Esophagus muscularis mucosa (tissue), 4 donors: ENCODE measurements around the gene ADK. TPM values are rescaled to one million over a fixed set of nuclear protein-coding genes. Genes with fewer than 3 reads are reported as not detected.

Experiments
- DNase-seq: peaks from one replicate; pipeline ENCODE4 v3.0.0-alpha.2; 2017; ENCODE audit errors: extremely low spot score
- H3K27ac ChIP-seq, 4 donors: fragments of 200-600 bp; sonication (generic); replicated peaks in 1 of 4; 1 replicate in 3 of 4; 2 replicates in 1 of 4; pipeline ENCODE4 v1.5.1; 2016 to 2019; ENCODE audit warnings: mild to moderate bottlenecking in 1 of 4
- H3K27me3 ChIP-seq, 4 donors: fragments of 200-600 bp; sonication (generic); one replicate each; pipeline versions ENCODE4 v1.5.1 to v1.6.0; 2016 to 2019
- H3K36me3 ChIP-seq, 4 donors: fragments of 200-600 bp; sonication (generic); one replicate each; pipeline ENCODE4 v1.5.1; 2016 to 2019
- H3K4me1 ChIP-seq, 4 donors: fragments of 200-600 bp; sonication (generic); one replicate each; pipeline ENCODE4 v1.5.1; 2016 to 2019
- H3K4me3 ChIP-seq, 4 donors: fragments of 200-600 bp; sonication (generic); 1 replicate in 2 of 4; 2 replicates in 2 of 4; pipeline ENCODE4 v1.5.1; 2016 to 2019; ENCODE audit warnings: mild to moderate bottlenecking in 4 of 4, moderate library complexity in 1 of 4
- H3K9me3 ChIP-seq, 4 donors: fragments of 200-600 bp; sonication (generic); 1 replicate in 3 of 4; 2 replicates in 1 of 4; pipeline ENCODE4 v1.5.1; 2016 to 2019
- CTCF ChIP-seq, 3 experiments: fragments of 200-600 bp in 2 of 3; fragments of 450-650 bp in 1 of 3; sonication (generic) in 2 of 3; IDR thresholded peaks; one replicate each; pipeline ENCODE4 v1.5.1; 2017 to 2019; ENCODE audit warnings: antibody characterized with exemption in 3 of 3, mild to moderate bottlenecking in 2 of 3, moderate library complexity in 1 of 3
- EP300 ChIP-seq: sonication (generic); formaldehyde crosslinking; IDR thresholded peaks from one replicate; pipeline ENCODE4 v1.6.1; 2017; ENCODE audit warnings: antibody characterized with exemption
- POLR2A ChIP-seq: fragments of 450-650 bp; IDR thresholded peaks from one replicate; pipeline ENCODE4 v1.6.1; 2017; ENCODE audit warnings: antibody characterized with exemption, moderate library complexity, mild to moderate bottlenecking, low read depth
- POLR2AphosphoS5 ChIP-seq, 2 donors: sonication (generic); formaldehyde crosslinking; IDR thresholded peaks; one replicate each; pipeline ENCODE4 v1.6.1; 2017; ENCODE audit warnings: antibody characterized with exemption in 2 of 2
- WGBS: methylation state at CpG from one replicate; pipeline ENCODE4 v1.1.5; 2018; 5-methylcytosine and 5-hydroxymethylcytosine counted together
- intact Hi-C: fragments of 100-400 bp; cut with DNase I; formaldehyde crosslinking; loops from one replicate; pipeline ENCODE4 v1.15.1; 2023
- total RNA-seq, 4 donors: library from RNA; depleted of rRNA; stranded (reverse); fragments of >200 nt; gene quantifications; one replicate each; pipeline versions ENCODE4 v1.1.0 to v1.2.1, GENCODE V29; 2016

The ADK gene
- total RNA-seq, 4 donors from 2014 or later = 20.2 to 23.3 (median 21.2) TPM

- WGBS = 88% methylated on average over 1 of the region's 1 CpG
- TF ChIP-seq CTCF (IDR thresholded peaks at IDR 0.05) = no peak
- TF ChIP-seq EP300 = no peak
- TF ChIP-seq POLR2AphosphoS5 (IDR thresholded peaks at IDR 0.05) = no peak
- TF ChIP-seq POLR2A = no peak
- no peak for DNase-seq
- Histone ChIP-seq H3K4me1 (peaks cover 7 to 30% (median 14%) of the 10 kb centered on the region in 4 donors), H3K9me3 (no peaks in the 10 kb centered on the region), H3K36me3 (peaks cover 0 to 5% (median 0%) of the 10 kb centered on the region in 4 donors), H3K27me3 (no peaks in the 10 kb centered on the region), H3K27ac (no peak overlapping the region), H3K4me3 (no peak overlapping the region)
- intact Hi-C loops = no loop called here
Measured at GRCh38 chr10:74502963-74503608, 352.1 kb downstream of the ADK start.

GRCh38 chr10:74507951-74508350 lies 356.9 kb downstream of the ADK start:
- TF ChIP-seq EP300 = no peak
- no peak for TF ChIP-seq POLR2A
- TF ChIP-seq CTCF (IDR thresholded peaks at IDR 0.05) = no peak
- no peak for TF ChIP-seq POLR2AphosphoS5 (IDR thresholded peaks at IDR 0.05)
- no peaks in the 10 kb centered on the region for H3K27me3 ChIP-seq
- no peak for DNase-seq
- H3K9me3 ChIP-seq = peaks cover 0 to 19% (median 11%) of the 10 kb centered on the region in 4 donors
- WGBS = 88% methylated on average over 1 of the region's 1 CpG
- peaks cover 0 to 5% (median 0%) of the 10 kb centered on the region in 4 donors for H3K36me3 ChIP-seq
- intact Hi-C loops = no loop called here
- no peak overlapping the region for H3K4me3 ChIP-seq
- H3K4me1 ChIP-seq = peaks cover 0 to 11% (median 0%) of the 10 kb centered on the region in 4 donors
- no peak overlapping the region for H3K27ac ChIP-seq

GRCh38 chr10:74510594-74510993 lies 359.6 kb downstream of the ADK start:
- no peak for DNase-seq
- intact Hi-C loops = no loop called here
- TF ChIP-seq EP300 = no peak
- no peak for TF ChIP-seq POLR2A
- TF ChIP-seq CTCF (IDR thresholded peaks at IDR 0.05) = no peak
- no peak for TF ChIP-seq POLR2AphosphoS5 (IDR thresholded peaks at IDR 0.05)
- Histone ChIP-seq H3K4me1 (no peaks in the 10 kb centered on the region), H3K4me3 (no peak overlapping the region), H3K27me3 (no peaks in the 10 kb centered on the region), H3K27ac (no peak overlapping the region), H3K36me3 (peaks cover 0 to 4% (median 0%) of the 10 kb centered on the region in 4 donors), H3K9me3 (peaks cover 0 to 40% (median 25%) of the 10 kb centered on the region in 4 donors)
- 98% methylated on average over 3 of the region's 3 CpGs for WGBS

- Histone ChIP-seq H3K4me1 (no peaks in the 10 kb centered on the region), H3K36me3 (no peaks in the 10 kb centered on the region), H3K27me3 (no peaks in the 10 kb centered on the region), H3K27ac (no peak overlapping the region), H3K4me3 (no peak overlapping the region), H3K9me3 (peaks cover 0 to 40% (median 25%) of the 10 kb centered on the region in 4 donors)
- intact Hi-C loops = no loop called here
- DNase-seq = no peak
- no peak for TF ChIP-seq EP300
- TF ChIP-seq POLR2AphosphoS5 (IDR thresholded peaks at IDR 0.05) = no peak
- no peak for TF ChIP-seq CTCF (IDR thresholded peaks at IDR 0.05)
- TF ChIP-seq POLR2A = no peak
Measured at GRCh38 chr10:74511051-74511450, 360.0 kb downstream of the ADK start.

- no peak overlapping the region for H3K27ac ChIP-seq
- TF ChIP-seq POLR2A (no peak), POLR2AphosphoS5 (IDR thresholded peaks at IDR 0.05) (no peak), CTCF (IDR thresholded peaks at IDR 0.05) (no peak), EP300 (no peak)
- no peaks in the 10 kb centered on the region for H3K36me3 ChIP-seq
- no peak for DNase-seq
- peaks cover 0 to 4% (median 0%) of the 10 kb centered on the region in 4 donors for H3K4me1 ChIP-seq
- no peaks in the 10 kb centered on the region for H3K27me3 ChIP-seq
- intact Hi-C loops = no loop called here
- H3K9me3 ChIP-seq = peaks cover 0 to 40% (median 25%) of the 10 kb centered on the region in 4 donors
- 90% methylated on average over 1 of the region's 1 CpG for WGBS
- H3K4me3 ChIP-seq = no peak overlapping the region
Measured at GRCh38 chr10:74514322-74514721, 363.3 kb downstream of the ADK start.
